ENCODE measurements around the gene RGS10. TPM values are rescaled to one million over a fixed set of nuclear protein-coding genes. Genes with fewer than 3 reads are reported as not detected.
A peak's percentile ranks its signal among the peaks of the same experiment; 100 is the strongest.

The RGS10 gene
- total RNA-seq, 1 donor from 2014 or later, result 39.7 TPM

DNA sequence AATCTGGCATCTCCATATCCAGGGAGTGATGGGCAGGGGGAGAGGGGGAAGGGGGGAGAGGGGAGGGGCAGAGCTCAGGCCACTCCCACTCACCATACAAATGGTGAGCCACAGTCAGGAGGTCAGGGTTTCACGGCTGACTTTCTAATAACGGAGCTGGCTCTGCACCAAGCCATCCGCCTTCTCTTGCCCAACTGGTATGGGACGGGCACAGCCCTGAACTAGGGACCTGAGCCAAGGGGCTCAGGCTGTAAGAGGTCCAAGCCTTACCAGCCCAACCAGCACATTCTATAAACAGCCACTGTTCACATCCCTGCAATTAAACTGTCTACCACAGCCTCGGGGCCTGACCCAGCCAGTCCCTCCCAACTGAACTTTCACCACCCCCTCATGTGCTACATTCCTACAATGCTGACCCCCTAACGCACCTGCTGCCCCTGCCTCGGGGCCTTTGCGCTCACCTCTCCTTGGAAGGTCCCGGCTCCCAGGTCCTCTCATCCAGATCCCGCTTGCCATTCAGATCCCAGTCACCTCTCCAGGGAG is 32.5 kb downstream of the RGS10 start:
- Histone ChIP-seq H3K9ac (ENCODE audit: low read depth in 1 of 3, low read length in 3 of 3) (peak overlapping the region in 2 of 3 donors; percentile 57 to 70), H3K4me1 (ENCODE audit: control insufficient read depth in 3 of 3, insufficient read depth in 3 of 3, low read length in 3 of 3) (peaks cover 6 to 11% (median 7%) of the 10 kb centered on the region in 3 donors), H3K36me3 (ENCODE audit: control insufficient read depth in 3 of 3, insufficient read depth in 3 of 3, low read length in 3 of 3) (peaks cover 2 to 3% (median 2%) of the 10 kb centered on the region in 3 donors), H3K4me3 (ENCODE audit: low read length in 3 of 3) (no peak overlapping the region), H3K9me3 (ENCODE audit: control insufficient read depth in 3 of 3, low read length in 3 of 3) (no peaks in the 10 kb centered on the region), H3K27me3 (ENCODE audit: control insufficient read depth in 3 of 3, insufficient read depth in 3 of 3, low read length in 3 of 3) (no peaks in the 10 kb centered on the region), H3K27ac (ENCODE audit: low read depth, low read length) (peak overlapping the region; percentile 89)

DNA sequence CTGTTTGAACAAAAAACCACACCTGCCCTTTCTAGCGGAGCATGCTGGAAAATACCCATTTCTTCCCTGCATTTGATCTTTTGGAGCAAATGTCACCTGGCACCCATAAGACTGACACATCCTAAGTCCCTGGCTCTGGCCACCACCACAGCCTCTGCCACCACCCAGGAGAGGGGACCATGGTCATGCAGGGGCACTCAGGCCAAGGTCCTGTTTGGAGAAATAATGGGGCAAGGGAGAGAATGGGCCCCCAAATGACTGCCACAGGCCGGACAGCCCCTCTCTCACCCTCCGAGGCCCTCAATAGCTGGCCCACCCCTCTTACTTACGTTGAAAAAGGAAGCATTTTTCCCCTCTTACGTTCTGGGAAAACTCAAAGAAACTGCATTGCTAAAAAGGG is 35.4 kb downstream of the RGS10 start:
- Histone ChIP-seq H3K4me3 (ENCODE audit: low read length in 3 of 3) (no peak overlapping the region), H3K27me3 (ENCODE audit: control insufficient read depth in 3 of 3, insufficient read depth in 3 of 3, low read length in 3 of 3) (no peaks in the 10 kb centered on the region)

DNA sequence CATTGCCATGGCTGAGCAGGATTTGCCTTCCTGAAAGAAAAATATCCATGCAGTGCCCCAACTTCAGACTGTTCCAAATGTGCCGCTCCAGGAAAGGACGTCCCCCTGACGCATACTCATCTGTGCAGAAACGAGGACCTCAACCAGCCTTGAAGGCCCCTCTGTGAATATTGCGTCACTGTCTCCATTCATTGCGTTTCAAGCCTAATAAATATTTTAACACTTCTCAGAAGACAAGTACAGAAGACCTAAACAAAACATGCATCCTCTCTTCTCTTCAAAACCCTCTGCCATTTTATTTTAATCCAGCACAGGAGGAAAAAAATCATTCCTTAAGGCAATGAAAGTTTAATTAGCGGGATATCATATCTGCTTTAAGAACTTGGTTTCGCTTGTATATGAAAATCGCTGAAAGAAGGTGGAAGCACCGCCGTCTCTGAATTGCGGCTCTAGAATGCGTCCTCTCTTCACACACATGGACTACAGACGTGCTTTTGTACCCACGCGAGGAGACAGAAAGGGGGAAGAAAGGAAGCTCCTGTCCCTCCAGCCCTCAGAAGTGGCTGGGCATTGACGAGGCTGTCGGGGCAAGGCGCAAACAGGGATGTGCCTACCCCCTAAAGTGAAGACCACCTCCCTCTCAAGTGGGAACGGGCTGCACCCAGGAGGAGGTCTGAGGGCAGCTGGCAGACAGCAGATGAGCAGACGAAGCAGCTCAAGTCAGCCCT is 36.8 kb downstream of the RGS10 start:
- Histone ChIP-seq H3K4me3 (ENCODE audit: low read length in 3 of 3) (no peak overlapping the region), H3K36me3 (ENCODE audit: control insufficient read depth in 3 of 3, insufficient read depth in 3 of 3, low read length in 3 of 3) (no peaks in the 10 kb centered on the region), H3K27me3 (ENCODE audit: control insufficient read depth in 3 of 3, insufficient read depth in 3 of 3, low read length in 3 of 3) (peaks cover 0 to under 1% (median 0%) of the 10 kb centered on the region in 3 donors), H3K27ac (ENCODE audit: low read depth, low read length) (no peak overlapping the region), H3K9ac (ENCODE audit: low read depth in 1 of 3, low read length in 3 of 3) (no peak overlapping the region), H3K9me3 (ENCODE audit: control insufficient read depth in 3 of 3, low read length in 3 of 3) (no peaks in the 10 kb centered on the region), H3K4me1 (ENCODE audit: control insufficient read depth in 3 of 3, insufficient read depth in 3 of 3, low read length in 3 of 3) (peaks cover 7 to 15% (median 9%) of the 10 kb centered on the region in 3 donors)

More for the DNA sequence above, 35.4 kb downstream of the RGS10 start:
- Histone ChIP-seq H3K36me3 (ENCODE audit: control insufficient read depth in 3 of 3, insufficient read depth in 3 of 3, low read length in 3 of 3) (peaks cover 0 to under 1% (median 0%) of the 10 kb centered on the region in 3 donors), H3K9ac (ENCODE audit: low read depth in 1 of 3, low read length in 3 of 3) (no peak overlapping the region), H3K4me1 (ENCODE audit: control insufficient read depth in 3 of 3, insufficient read depth in 3 of 3, low read length in 3 of 3) (peaks cover 7 to 15% (median 9%) of the 10 kb centered on the region in 3 donors), H3K27ac (ENCODE audit: low read depth, low read length) (no peak overlapping the region), H3K9me3 (ENCODE audit: control insufficient read depth in 3 of 3, low read length in 3 of 3) (no peaks in the 10 kb centered on the region)

DNA sequence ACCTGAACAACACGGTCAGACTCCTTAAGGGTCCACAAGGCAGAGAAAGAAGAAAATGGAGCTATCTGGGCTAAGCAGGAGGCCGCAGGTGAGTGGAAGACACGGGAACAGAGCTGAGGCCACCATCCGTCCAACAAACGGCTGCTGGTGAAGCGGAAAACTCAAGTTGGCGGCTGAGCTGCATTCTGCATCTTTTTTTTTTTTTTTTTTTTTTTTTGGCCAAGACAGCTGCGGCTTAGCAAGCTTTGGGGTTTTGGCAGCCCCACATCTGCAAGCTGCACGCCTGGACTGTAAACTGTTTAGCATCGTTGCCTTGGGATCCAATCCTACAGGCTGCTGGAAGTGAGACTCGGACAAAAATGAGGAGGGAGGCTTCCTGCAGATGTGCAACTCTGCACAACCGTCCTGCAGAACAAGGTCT is 37.4 kb downstream of the RGS10 start:
- Histone ChIP-seq H3K9me3 (ENCODE audit: control insufficient read depth in 3 of 3, low read length in 3 of 3) (no peaks in the 10 kb centered on the region), H3K36me3 (ENCODE audit: control insufficient read depth in 3 of 3, insufficient read depth in 3 of 3, low read length in 3 of 3) (no peaks in the 10 kb centered on the region), H3K9ac (ENCODE audit: low read depth in 1 of 3, low read length in 3 of 3) (no peak overlapping the region), H3K27ac (ENCODE audit: low read depth, low read length) (no peak overlapping the region), H3K27me3 (ENCODE audit: control insufficient read depth in 3 of 3, insufficient read depth in 3 of 3, low read length in 3 of 3) (peaks cover 0 to 3% (median 0%) of the 10 kb centered on the region in 3 donors), H3K4me3 (ENCODE audit: low read length in 3 of 3) (no peak overlapping the region), H3K4me1 (ENCODE audit: control insufficient read depth in 3 of 3, insufficient read depth in 3 of 3, low read length in 3 of 3) (peaks cover 4 to 11% (median 6%) of the 10 kb centered on the region in 3 donors)

DNA sequence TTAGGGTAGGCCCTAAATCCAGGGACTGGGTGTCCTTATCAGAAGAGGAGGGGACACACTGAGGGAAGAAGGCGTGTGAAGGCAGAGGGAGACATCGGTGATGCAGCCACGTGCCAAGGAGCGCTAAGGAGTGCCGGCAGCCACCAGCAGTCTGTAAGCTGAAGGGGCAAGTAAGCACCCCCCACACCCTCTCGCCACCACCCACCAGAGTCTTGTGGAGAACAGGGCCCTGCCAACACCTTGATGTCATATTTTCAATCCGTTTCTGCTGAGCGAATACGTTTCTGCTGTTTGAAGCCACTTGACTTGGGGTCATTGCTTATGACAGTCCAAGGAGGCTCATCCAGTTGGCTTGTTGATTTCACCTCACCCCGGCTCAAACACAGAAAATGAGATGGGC is 37.9 kb downstream of the RGS10 start:
- no peak overlapping the region for H3K9ac ChIP-seq (ENCODE audit: low read depth in 1 of 3, low read length in 3 of 3)
- H3K27ac ChIP-seq (ENCODE audit: low read depth, low read length), result no peak overlapping the region
- no peaks in the 10 kb centered on the region for H3K9me3 ChIP-seq (ENCODE audit: control insufficient read depth in 3 of 3, low read length in 3 of 3)
- H3K4me3 ChIP-seq (ENCODE audit: low read length in 3 of 3), result no peak overlapping the region
- peaks cover 2 to 7% (median 3%) of the 10 kb centered on the region in 3 donors for H3K4me1 ChIP-seq (ENCODE audit: control insufficient read depth in 3 of 3, insufficient read depth in 3 of 3, low read length in 3 of 3)
- H3K27me3 ChIP-seq (ENCODE audit: control insufficient read depth in 3 of 3, insufficient read depth in 3 of 3, low read length in 3 of 3), result peaks cover 0 to 3% (median 0%) of the 10 kb centered on the region in 3 donors
- no peaks in the 10 kb centered on the region for H3K36me3 ChIP-seq (ENCODE audit: control insufficient read depth in 3 of 3, insufficient read depth in 3 of 3, low read length in 3 of 3)

DNA sequence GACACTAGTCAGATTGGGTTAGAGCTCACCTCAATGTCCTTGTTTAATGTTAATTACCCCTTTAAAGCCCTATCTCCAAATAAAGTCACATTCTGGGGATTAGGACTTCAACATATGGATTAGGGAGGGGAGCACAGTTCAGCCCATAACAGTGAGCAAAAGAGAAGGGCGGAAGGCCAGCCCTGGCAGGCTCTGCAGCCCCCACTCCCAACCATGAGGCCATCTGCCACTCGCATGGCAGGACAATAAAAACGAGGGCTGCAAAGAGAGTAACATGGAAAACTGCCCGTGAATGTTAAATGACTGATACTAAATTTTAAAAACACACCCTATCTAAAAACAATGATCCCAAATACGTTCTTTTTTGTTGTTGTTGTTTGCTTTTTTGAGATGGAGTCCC is 38.7 kb downstream of the RGS10 start:
- no peaks in the 10 kb centered on the region for H3K9me3 ChIP-seq (ENCODE audit: control insufficient read depth in 3 of 3, low read length in 3 of 3)
- H3K27ac ChIP-seq (ENCODE audit: low read depth, low read length), result no peak overlapping the region
- no peak overlapping the region for H3K9ac ChIP-seq (ENCODE audit: low read depth in 1 of 3, low read length in 3 of 3)
- no peak overlapping the region for H3K4me3 ChIP-seq (ENCODE audit: low read length in 3 of 3)
- H3K36me3 ChIP-seq (ENCODE audit: control insufficient read depth in 3 of 3, insufficient read depth in 3 of 3, low read length in 3 of 3), result peaks cover 0 to 4% (median 0%) of the 10 kb centered on the region in 3 donors
- peaks cover 2 to 5% (median 3%) of the 10 kb centered on the region in 3 donors for H3K4me1 ChIP-seq (ENCODE audit: control insufficient read depth in 3 of 3, insufficient read depth in 3 of 3, low read length in 3 of 3)
- peaks cover 0 to 3% (median 0%) of the 10 kb centered on the region in 3 donors for H3K27me3 ChIP-seq (ENCODE audit: control insufficient read depth in 3 of 3, insufficient read depth in 3 of 3, low read length in 3 of 3)

DNA sequence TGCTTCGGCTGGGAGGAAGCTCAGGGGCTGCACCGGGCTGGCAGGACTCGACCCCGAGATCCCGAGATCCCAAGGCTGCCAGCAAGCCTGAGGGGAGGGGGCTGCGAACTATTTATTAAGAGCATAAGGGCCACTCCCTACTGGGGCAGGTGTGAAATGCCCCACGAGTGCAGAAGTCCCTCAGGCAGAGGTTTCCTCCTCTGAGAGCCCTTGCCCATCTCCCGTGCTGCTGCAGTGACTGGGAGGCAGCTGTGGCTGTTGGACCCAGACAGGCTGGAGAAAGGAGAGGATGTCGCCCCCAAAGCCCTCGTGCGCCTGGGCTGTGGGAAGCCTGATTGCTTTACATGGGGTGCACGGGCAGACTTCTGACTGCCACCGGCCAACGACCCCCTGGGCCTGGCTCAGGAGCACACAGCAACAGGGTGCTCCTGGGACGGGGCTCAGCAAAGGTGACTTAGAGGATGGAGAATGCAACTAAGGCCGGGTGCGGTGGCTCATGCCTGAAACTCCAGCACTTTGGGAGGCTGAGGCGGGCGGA is 39.8 kb downstream of the RGS10 start:
- Histone ChIP-seq H3K27ac (ENCODE audit: low read depth, low read length) (no peak overlapping the region), H3K4me3 (ENCODE audit: low read length in 3 of 3) (no peak overlapping the region), H3K9ac (ENCODE audit: low read depth in 1 of 3, low read length in 3 of 3) (no peak overlapping the region), H3K9me3 (ENCODE audit: control insufficient read depth in 3 of 3, low read length in 3 of 3) (no peaks in the 10 kb centered on the region), H3K27me3 (ENCODE audit: control insufficient read depth in 3 of 3, insufficient read depth in 3 of 3, low read length in 3 of 3) (peaks cover 0 to 3% (median 0%) of the 10 kb centered on the region in 3 donors), H3K4me1 (ENCODE audit: control insufficient read depth in 3 of 3, insufficient read depth in 3 of 3, low read length in 3 of 3) (peaks cover 2 to 5% (median 3%) of the 10 kb centered on the region in 3 donors), H3K36me3 (ENCODE audit: control insufficient read depth in 3 of 3, insufficient read depth in 3 of 3, low read length in 3 of 3) (peaks cover 0 to 4% (median 0%) of the 10 kb centered on the region in 3 donors)

DNA sequence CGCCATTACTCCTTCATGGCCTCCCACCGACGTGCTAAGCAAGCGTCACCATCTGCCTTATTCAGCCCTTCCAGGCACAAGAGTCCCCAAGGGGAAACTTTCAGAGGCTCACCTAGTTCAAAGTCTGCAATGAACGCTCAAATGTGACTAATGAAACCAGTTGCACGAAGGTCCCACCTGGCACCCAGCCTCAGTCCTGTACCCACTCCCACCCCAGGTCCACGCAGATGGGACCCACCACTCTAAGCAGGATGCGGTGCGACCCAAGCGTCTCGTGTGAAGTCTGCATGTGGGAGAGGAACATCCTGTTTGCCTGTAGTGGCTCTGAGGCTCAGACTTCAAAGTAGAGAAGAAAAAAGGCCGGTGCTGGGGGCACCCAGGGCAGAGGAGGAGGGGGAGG is 40.3 kb downstream of the RGS10 start:
- Histone ChIP-seq H3K36me3 (ENCODE audit: control insufficient read depth in 3 of 3, insufficient read depth in 3 of 3, low read length in 3 of 3) (peaks cover 0 to 4% (median 0%) of the 10 kb centered on the region in 3 donors), H3K4me3 (ENCODE audit: low read length in 3 of 3) (no peak overlapping the region), H3K9ac (ENCODE audit: low read depth in 1 of 3, low read length in 3 of 3) (no peak overlapping the region), H3K27me3 (ENCODE audit: control insufficient read depth in 3 of 3, insufficient read depth in 3 of 3, low read length in 3 of 3) (peaks cover 0 to 3% (median 0%) of the 10 kb centered on the region in 3 donors), H3K4me1 (ENCODE audit: control insufficient read depth in 3 of 3, insufficient read depth in 3 of 3, low read length in 3 of 3) (peaks cover 2 to 5% (median 3%) of the 10 kb centered on the region in 3 donors), H3K27ac (ENCODE audit: low read depth, low read length) (no peak overlapping the region), H3K9me3 (ENCODE audit: control insufficient read depth in 3 of 3, low read length in 3 of 3) (no peaks in the 10 kb centered on the region)

DNA sequence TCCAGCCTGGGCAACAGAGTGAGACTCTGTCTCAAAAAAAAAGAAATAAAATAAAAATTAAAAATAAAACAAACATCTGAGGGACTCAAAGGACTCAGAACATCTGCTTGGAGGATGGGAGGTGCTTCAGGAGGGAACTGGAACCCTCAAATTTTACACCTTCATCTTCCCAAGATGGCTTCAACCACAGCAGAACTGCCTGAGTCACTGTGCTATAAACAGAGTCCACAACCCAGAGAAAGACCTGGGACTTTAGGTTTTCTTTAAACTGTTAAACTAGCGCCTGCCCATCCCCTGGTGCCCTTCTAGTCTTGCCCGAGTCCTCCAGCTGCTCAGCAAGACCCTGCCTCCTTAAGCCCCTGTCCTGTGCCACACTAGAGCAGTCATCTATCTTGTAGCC is 40.8 kb downstream of the RGS10 start:
- Histone ChIP-seq H3K27ac (ENCODE audit: low read depth, low read length) (no peak overlapping the region), H3K9ac (ENCODE audit: low read depth in 1 of 3, low read length in 3 of 3) (no peak overlapping the region), H3K9me3 (ENCODE audit: control insufficient read depth in 3 of 3, low read length in 3 of 3) (no peaks in the 10 kb centered on the region), H3K27me3 (ENCODE audit: control insufficient read depth in 3 of 3, insufficient read depth in 3 of 3, low read length in 3 of 3) (peaks cover 0 to 3% (median 0%) of the 10 kb centered on the region in 3 donors), H3K36me3 (ENCODE audit: control insufficient read depth in 3 of 3, insufficient read depth in 3 of 3, low read length in 3 of 3) (peaks cover 0 to 4% (median 0%) of the 10 kb centered on the region in 3 donors), H3K4me3 (ENCODE audit: low read length in 3 of 3) (no peak overlapping the region), H3K4me1 (ENCODE audit: control insufficient read depth in 3 of 3, insufficient read depth in 3 of 3, low read length in 3 of 3) (peaks cover 2 to 5% (median 3%) of the 10 kb centered on the region in 3 donors)

DNA sequence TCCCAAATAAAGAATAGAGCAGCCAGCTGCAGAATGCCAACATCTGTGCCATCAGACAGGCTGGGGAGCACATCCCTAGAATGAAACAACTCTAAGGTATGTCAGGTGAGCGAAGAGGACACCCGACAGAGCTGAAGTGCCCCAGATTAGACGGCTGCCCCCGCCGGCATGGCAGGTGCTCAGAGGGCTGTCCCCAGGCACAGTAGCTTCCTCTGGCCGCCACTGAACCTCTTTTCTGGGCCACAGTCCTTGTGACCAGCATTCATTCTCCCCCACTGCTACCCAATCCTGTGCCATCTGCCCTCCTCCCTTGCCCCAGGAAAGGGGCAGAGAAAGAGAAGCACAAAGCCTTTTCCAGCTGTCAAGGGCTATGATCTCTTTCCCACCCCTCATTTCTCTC is 41.7 kb downstream of the RGS10 start:
- Histone ChIP-seq H3K36me3 (ENCODE audit: control insufficient read depth in 3 of 3, insufficient read depth in 3 of 3, low read length in 3 of 3) (peaks cover 0 to 4% (median 0%) of the 10 kb centered on the region in 3 donors), H3K4me1 (ENCODE audit: control insufficient read depth in 3 of 3, insufficient read depth in 3 of 3, low read length in 3 of 3) (peaks cover 2 to 5% (median 3%) of the 10 kb centered on the region in 3 donors), H3K27me3 (ENCODE audit: control insufficient read depth in 3 of 3, insufficient read depth in 3 of 3, low read length in 3 of 3) (peaks cover 0 to 3% (median 0%) of the 10 kb centered on the region in 3 donors), H3K9ac (ENCODE audit: low read depth in 1 of 3, low read length in 3 of 3) (no peak overlapping the region), H3K9me3 (ENCODE audit: control insufficient read depth in 3 of 3, low read length in 3 of 3) (no peaks in the 10 kb centered on the region), H3K27ac (ENCODE audit: low read depth, low read length) (no peak overlapping the region), H3K4me3 (ENCODE audit: low read length in 3 of 3) (no peak overlapping the region)

Data from skeletal muscle tissue (tissue), 4 donors.